GM12891 (cell line): ENCODE results near the gene LOX.

Source experiments
- PAX5 ChIP-seq: IDR thresholded peaks from 2 replicates; pipeline ENCODE4 v1.6.1; 2011; ENCODE audit warnings: low read length, moderate library complexity, mild to moderate bottlenecking; ENCODE audit not compliant: insufficient read depth, severe bottlenecking
- POLR2A ChIP-seq: IDR thresholded peaks from 2 replicates; pipeline ENCODE4 v1.6.1; 2011; ENCODE audit warnings: low read depth, low read length, control low read depth
- POLR2AphosphoS5 ChIP-seq: IDR thresholded peaks from 2 replicates; pipeline ENCODE4 v1.6.1; 2011; ENCODE audit warnings: low read depth, low read length, control low read depth
- TAF1 ChIP-seq: IDR thresholded peaks from 2 replicates; pipeline ENCODE4 v1.6.1; 2011; ENCODE audit warnings: low read depth, low read length, control low read depth

DNA sequence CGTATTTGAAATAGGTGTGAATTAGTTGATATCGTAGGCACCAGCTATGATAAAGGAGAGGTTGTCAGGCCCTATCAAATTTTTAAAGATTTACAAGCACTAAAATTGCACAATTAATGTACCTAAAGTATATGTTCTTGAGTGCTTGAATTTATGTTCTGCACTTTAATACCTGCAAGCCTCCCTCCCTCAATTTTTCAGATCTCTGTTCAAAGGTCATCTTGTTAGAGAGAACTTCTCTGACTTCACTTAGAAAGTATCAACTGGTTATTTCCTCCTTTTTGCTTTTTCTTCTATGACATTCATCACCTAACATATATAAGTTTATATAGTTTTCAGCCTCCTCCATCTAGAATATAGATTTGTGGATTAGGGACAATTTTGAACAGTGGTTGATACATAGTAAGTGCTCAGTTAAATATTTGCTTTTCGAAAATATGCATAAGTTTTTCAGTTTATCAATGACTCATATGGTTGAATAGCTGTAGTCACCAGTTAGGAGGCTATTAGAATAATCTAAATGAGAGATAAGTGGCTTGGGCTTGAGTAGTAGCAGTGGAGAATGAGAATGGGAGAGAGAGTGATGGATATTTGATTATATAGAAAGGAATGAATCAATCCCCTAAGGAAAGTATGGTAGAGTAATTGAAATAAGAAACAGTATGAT lies 37.3 kb downstream of the LOX start:
- TF ChIP-seq POLR2AphosphoS5, result no peak
- no peak for TF ChIP-seq POLR2A
- TF ChIP-seq PAX5, result no peak
- TF ChIP-seq TAF1, result no peak
